ENCODE data around the gene SLC35F3.

Gene SLC35F3

GRCh38 chr1:234262007-234262753, 357.7 kb downstream of the SLC35F3 start:
- Histone ChIP-seq H3K4me3 (ENCODE audit: low read depth, low read length) (no peak overlapping the region), H3K9me3 (ENCODE audit: severe bottlenecking) (no peaks in the 10 kb centered on the region), H3K27me3 (ENCODE audit: insufficient read depth, low read depth, severe bottlenecking) (no peaks in the 10 kb centered on the region), H3K27ac (no peak overlapping the region), H3K36me3 (no peaks in the 10 kb centered on the region)
- no peak for TF ChIP-seq CTCF (IDR thresholded peaks at IDR 0.05; ENCODE audit: low read depth, low read length)
- no peak for DNase-seq

- Histone ChIP-seq H3K27me3 (ENCODE audit: insufficient read depth, low read depth, severe bottlenecking) (no peaks in the 10 kb centered on the region), H3K4me3 (ENCODE audit: low read depth, low read length) (no peak overlapping the region), H3K27ac (no peak overlapping the region), H3K36me3 (no peaks in the 10 kb centered on the region), H3K9me3 (ENCODE audit: severe bottlenecking) (no peaks in the 10 kb centered on the region)
- no peak for TF ChIP-seq CTCF (IDR thresholded peaks at IDR 0.05; ENCODE audit: low read depth, low read length)
- DNase-seq: no peak
Observed at GRCh38 chr1:234262754-234263105, 358.3 kb downstream of the SLC35F3 start.

GRCh38 chr1:234264832-234265231, 360.4 kb downstream of the SLC35F3 start:
- no peak for DNase-seq
- H3K27ac ChIP-seq: no peak overlapping the region
- H3K9me3 ChIP-seq (ENCODE audit: severe bottlenecking): peaks cover 3% of the 10 kb centered on the region
- no peaks in the 10 kb centered on the region for H3K36me3 ChIP-seq
- no peaks in the 10 kb centered on the region for H3K27me3 ChIP-seq (ENCODE audit: insufficient read depth, low read depth, severe bottlenecking)
- no peak for TF ChIP-seq CTCF (IDR thresholded peaks at IDR 0.05; ENCODE audit: low read depth, low read length)
- H3K4me3 ChIP-seq (ENCODE audit: low read depth, low read length): no peak overlapping the region

GRCh38 chr1:234265321-234265720, 360.8 kb downstream of the SLC35F3 start:
- no peaks in the 10 kb centered on the region for H3K27me3 ChIP-seq (ENCODE audit: insufficient read depth, low read depth, severe bottlenecking)
- no peak for TF ChIP-seq CTCF (IDR thresholded peaks at IDR 0.05; ENCODE audit: low read depth, low read length)
- DNase-seq: no peak

GRCh38 chr1:234265861-234266260, 361.4 kb downstream of the SLC35F3 start:
- H3K27ac ChIP-seq: no peak overlapping the region
- DNase-seq: no peak
- no peak for TF ChIP-seq CTCF (IDR thresholded peaks at IDR 0.05; ENCODE audit: low read depth, low read length)
- peaks cover 3% of the 10 kb centered on the region for H3K9me3 ChIP-seq (ENCODE audit: severe bottlenecking)
- H3K27me3 ChIP-seq (ENCODE audit: insufficient read depth, low read depth, severe bottlenecking): no peaks in the 10 kb centered on the region
- no peak overlapping the region for H3K4me3 ChIP-seq (ENCODE audit: low read depth, low read length)
- no peaks in the 10 kb centered on the region for H3K36me3 ChIP-seq

More at GRCh38 chr1:234265321-234265720, 360.8 kb downstream of the SLC35F3 start:
- Histone ChIP-seq H3K36me3 (no peaks in the 10 kb centered on the region), H3K4me3 (ENCODE audit: low read depth, low read length) (no peak overlapping the region), H3K27ac (no peak overlapping the region), H3K9me3 (ENCODE audit: severe bottlenecking) (peaks cover 3% of the 10 kb centered on the region)

GRCh38 chr1:234270093-234270492, 365.6 kb downstream of the SLC35F3 start:
- H3K9me3 ChIP-seq (ENCODE audit: severe bottlenecking): peaks cover 6% of the 10 kb centered on the region
- H3K36me3 ChIP-seq: no peaks in the 10 kb centered on the region
- no peak for DNase-seq
- H3K4me3 ChIP-seq (ENCODE audit: low read depth, low read length): no peak overlapping the region
- no peaks in the 10 kb centered on the region for H3K27me3 ChIP-seq (ENCODE audit: insufficient read depth, low read depth, severe bottlenecking)
- no peak for TF ChIP-seq CTCF (IDR thresholded peaks at IDR 0.05; ENCODE audit: low read depth, low read length)
- no peak overlapping the region for H3K27ac ChIP-seq

Data from WERI-Rb-1 (cell line).